GM23338 (cell line): ENCODE results near the gene TTC22.

ENCODE experiments used
- CREB1 ChIP-seq: fragments of 250-450 bp; sonication (Bioruptor Pico); IDR thresholded peaks from 2 replicates; pipeline ENCODE4 v1.5.0; 2020; ENCODE audit warnings: low read depth, mild to moderate bottlenecking, moderate library complexity
- CTCF ChIP-seq, 2 experiments: fragments of 200-600 bp in 1 of 2; sonication (generic) in 1 of 2; conservative IDR thresholded peaks; 2 replicates each; pipeline versions ENCODE4 v1.5.1 to v1.6.1; 2016 to 2017; ENCODE audit warnings: antibody characterized with exemption in 2 of 2, low read depth in 2 of 2, mild to moderate bottlenecking in 2 of 2, moderate library complexity in 1 of 2
- EZH2 ChIP-seq: fragments of 200-600 bp; sonication (generic); IDR thresholded peaks from one replicate; pipeline ENCODE4 v1.8.0; 2017; ENCODE audit warnings: antibody characterized with exemption, mild to moderate bottlenecking, low read depth; ENCODE audit not compliant: unreplicated experiment
- EZH2phosphoT487 ChIP-seq: fragments of 200-600 bp; sonication (generic); IDR thresholded peaks from one replicate; pipeline ENCODE4 v1.8.1; 2018; ENCODE audit warnings: antibody characterized with exemption; ENCODE audit not compliant: unreplicated experiment
- POLR2AphosphoS5 ChIP-seq: IDR thresholded peaks from 2 replicates; pipeline ENCODE4 v1.6.1; 2016; ENCODE audit warnings: antibody characterized with exemption, low read depth
- REST ChIP-seq: IDR thresholded peaks from one replicate; pipeline ENCODE4 v1.6.1; 2018; ENCODE audit warnings: antibody characterized with exemption; ENCODE audit not compliant: unreplicated experiment
- ZNF114 ChIP-seq: fragments of 250-450 bp; sonication (Bioruptor Pico); IDR thresholded peaks from 2 replicates; pipeline ENCODE4 v1.5.0; 2020; ENCODE audit warnings: mild to moderate bottlenecking, moderate library complexity

GRCh38 chr1:54816951-54817350 is 15.8 kb upstream of the TTC22 start:
- TF ChIP-seq EZH2phosphoT487 (no peak), CTCF (conservative IDR thresholded peaks at IDR 0.05; ENCODE audit: low read depth in 2 of 2) (no peak), REST (no peak), CREB1 (CRISPR knock-in tag) (no peak), EZH2 (no peak), POLR2AphosphoS5 (no peak), ZNF114 (no peak)
